Measurements from ENCODE around the gene SYNGAP1. TPM values are rescaled to one million over a fixed set of nuclear protein-coding genes. Genes with fewer than 3 reads are reported as not detected.

The SYNGAP1 gene
- total and polyA plus RNA-seq, 4 donors, result 0.32 to 1.8 (median 1.1) TPM

GRCh38 chr6:33490198-33490597 is 70.3 kb downstream of the SYNGAP1 start:
- H3K4me1 ChIP-seq (ENCODE audit: control insufficient read depth in 4 of 4, insufficient read depth in 4 of 4, low read length in 3 of 4), result no peaks in the 10 kb centered on the region
- 66% methylated on average over 3 of the region's 3 CpGs for WGBS
- no peak overlapping the region for H3K9ac ChIP-seq (ENCODE audit: low read depth in 1 of 2, low read length in 2 of 2)
- no peaks in the 10 kb centered on the region for H3K9me3 ChIP-seq (ENCODE audit: control insufficient read depth in 4 of 4, low read length in 3 of 4)
- H3K36me3 ChIP-seq (ENCODE audit: control insufficient read depth in 4 of 4, insufficient read depth in 3 of 4, low read depth in 1 of 4, low read length in 3 of 4), result no peaks in the 10 kb centered on the region
- H3K27me3 ChIP-seq (ENCODE audit: control insufficient read depth in 4 of 4, insufficient read depth in 4 of 4, low read length in 3 of 4), result no peaks in the 10 kb centered on the region
- no peak overlapping the region for H3K4me3 ChIP-seq (ENCODE audit: low read depth in 1 of 3, low read length in 3 of 3)
- TF ChIP-seq GABPA (IDR thresholded peaks at IDR 0.05 in 1 of 2, conservative IDR thresholded peaks at IDR 0.05 in 1 of 2) (no peak), JUND (IDR thresholded peaks at IDR 0.05) (no peak), YY1 (IDR thresholded peaks at IDR 0.05) (no peak), MAX (IDR thresholded peaks at IDR 0.05) (no peak), HNF4A (conservative IDR thresholded peaks at IDR 0.05) (no peak), NR2F2 (IDR thresholded peaks at IDR 0.05) (no peak), SP1 (IDR thresholded peaks at IDR 0.05) (no peak), FOXA2 (IDR thresholded peaks at IDR 0.05) (no peak), EGR1 (IDR thresholded peaks at IDR 0.05; ENCODE audit: low read depth in 2 of 2) (no peak), FOXA1 (IDR thresholded peaks at IDR 0.05) (no peak), HNF4G (IDR thresholded peaks at IDR 0.05) (no peak), TAF1 (conservative IDR thresholded peaks at IDR 0.05) (no peak), RAD21 (IDR thresholded peaks at IDR 0.05) (no peak), RXRA (IDR thresholded peaks at IDR 0.05) (no peak)
- TF ChIP-seq, protein P1, sequence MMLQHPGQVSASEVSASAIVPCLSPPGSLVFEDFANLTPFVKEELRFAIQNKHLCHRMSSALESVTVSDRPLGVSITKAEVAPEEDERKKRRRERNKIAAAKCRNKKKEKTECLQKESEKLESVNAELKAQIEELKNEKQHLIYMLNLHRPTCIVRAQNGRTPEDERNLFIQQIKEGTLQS (IDR thresholded peaks at IDR 0.05), result no peak
- TF ChIP-seq, protein P2, sequence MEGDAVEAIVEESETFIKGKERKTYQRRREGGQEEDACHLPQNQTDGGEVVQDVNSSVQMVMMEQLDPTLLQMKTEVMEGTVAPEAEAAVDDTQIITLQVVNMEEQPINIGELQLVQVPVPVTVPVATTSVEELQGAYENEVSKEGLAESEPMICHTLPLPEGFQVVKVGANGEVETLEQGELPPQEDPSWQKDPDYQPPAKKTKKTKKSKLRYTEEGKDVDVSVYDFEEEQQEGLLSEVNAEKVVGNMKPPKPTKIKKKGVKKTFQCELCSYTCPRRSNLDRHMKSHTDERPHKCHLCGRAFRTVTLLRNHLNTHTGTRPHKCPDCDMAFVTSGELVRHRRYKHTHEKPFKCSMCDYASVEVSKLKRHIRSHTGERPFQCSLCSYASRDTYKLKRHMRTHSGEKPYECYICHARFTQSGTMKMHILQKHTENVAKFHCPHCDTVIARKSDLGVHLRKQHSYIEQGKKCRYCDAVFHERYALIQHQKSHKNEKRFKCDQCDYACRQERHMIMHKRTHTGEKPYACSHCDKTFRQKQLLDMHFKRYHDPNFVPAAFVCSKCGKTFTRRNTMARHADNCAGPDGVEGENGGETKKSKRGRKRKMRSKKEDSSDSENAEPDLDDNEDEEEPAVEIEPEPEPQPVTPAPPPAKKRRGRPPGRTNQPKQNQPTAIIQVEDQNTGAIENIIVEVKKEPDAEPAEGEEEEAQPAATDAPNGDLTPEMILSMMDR (IDR thresholded peaks at IDR 0.05; ENCODE audit: low read depth, low read length, missing input control), result no peak
- TF ChIP-seq, protein P3, sequence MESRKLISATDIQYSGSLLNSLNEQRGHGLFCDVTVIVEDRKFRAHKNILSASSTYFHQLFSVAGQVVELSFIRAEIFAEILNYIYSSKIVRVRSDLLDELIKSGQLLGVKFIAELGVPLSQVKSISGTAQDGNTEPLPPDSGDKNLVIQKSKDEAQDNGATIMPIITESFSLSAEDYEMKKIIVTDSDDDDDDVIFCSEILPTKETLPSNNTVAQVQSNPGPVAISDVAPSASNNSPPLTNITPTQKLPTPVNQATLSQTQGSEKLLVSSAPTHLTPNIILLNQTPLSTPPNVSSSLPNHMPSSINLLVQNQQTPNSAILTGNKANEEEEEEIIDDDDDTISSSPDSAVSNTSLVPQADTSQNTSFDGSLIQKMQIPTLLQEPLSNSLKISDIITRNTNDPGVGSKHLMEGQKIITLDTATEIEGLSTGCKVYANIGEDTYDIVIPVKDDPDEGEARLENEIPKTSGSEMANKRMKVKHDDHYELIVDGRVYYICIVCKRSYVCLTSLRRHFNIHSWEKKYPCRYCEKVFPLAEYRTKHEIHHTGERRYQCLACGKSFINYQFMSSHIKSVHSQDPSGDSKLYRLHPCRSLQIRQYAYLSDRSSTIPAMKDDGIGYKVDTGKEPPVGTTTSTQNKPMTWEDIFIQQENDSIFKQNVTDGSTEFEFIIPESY (IDR thresholded peaks at IDR 0.05), result no peak
- TF ChIP-seq, protein P4, sequence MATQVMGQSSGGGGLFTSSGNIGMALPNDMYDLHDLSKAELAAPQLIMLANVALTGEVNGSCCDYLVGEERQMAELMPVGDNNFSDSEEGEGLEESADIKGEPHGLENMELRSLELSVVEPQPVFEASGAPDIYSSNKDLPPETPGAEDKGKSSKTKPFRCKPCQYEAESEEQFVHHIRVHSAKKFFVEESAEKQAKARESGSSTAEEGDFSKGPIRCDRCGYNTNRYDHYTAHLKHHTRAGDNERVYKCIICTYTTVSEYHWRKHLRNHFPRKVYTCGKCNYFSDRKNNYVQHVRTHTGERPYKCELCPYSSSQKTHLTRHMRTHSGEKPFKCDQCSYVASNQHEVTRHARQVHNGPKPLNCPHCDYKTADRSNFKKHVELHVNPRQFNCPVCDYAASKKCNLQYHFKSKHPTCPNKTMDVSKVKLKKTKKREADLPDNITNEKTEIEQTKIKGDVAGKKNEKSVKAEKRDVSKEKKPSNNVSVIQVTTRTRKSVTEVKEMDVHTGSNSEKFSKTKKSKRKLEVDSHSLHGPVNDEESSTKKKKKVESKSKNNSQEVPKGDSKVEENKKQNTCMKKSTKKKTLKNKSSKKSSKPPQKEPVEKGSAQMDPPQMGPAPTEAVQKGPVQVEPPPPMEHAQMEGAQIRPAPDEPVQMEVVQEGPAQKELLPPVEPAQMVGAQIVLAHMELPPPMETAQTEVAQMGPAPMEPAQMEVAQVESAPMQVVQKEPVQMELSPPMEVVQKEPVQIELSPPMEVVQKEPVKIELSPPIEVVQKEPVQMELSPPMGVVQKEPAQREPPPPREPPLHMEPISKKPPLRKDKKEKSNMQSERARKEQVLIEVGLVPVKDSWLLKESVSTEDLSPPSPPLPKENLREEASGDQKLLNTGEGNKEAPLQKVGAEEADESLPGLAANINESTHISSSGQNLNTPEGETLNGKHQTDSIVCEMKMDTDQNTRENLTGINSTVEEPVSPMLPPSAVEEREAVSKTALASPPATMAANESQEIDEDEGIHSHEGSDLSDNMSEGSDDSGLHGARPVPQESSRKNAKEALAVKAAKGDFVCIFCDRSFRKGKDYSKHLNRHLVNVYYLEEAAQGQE (IDR thresholded peaks at IDR 0.05), result no peak
- no peak overlapping the region for H3K27ac ChIP-seq (ENCODE audit: low read depth in 1 of 2, low read length in 2 of 2)
- DNase-seq (ENCODE audit: low spot score), result no peak

Measured in liver (tissue), 9 donors.